ENCODE results near the gene RNU4-1.

GRCh38 chr12:120258323-120258896, 34.6 kb downstream of the RNU4-1 start:
- TF ChIP-seq RXRA (IDR thresholded peaks at IDR 0.05) (no peak), FOXA1 (IDR thresholded peaks at IDR 0.05) (no peak), MAX (IDR thresholded peaks at IDR 0.05) (no peak), CTCF (IDR thresholded peaks at IDR 0.05; ENCODE audit: low read depth, low read length, missing input control) (no peak), REST (IDR thresholded peaks at IDR 0.05) (no peak)
